ENCODE results near the gene DDX11.
"Not testable (repeated sequence)": the region's sequence is repeated elsewhere in the genome, so short reads cannot be mapped to it uniquely, and the experiment has no call there.

DNA sequence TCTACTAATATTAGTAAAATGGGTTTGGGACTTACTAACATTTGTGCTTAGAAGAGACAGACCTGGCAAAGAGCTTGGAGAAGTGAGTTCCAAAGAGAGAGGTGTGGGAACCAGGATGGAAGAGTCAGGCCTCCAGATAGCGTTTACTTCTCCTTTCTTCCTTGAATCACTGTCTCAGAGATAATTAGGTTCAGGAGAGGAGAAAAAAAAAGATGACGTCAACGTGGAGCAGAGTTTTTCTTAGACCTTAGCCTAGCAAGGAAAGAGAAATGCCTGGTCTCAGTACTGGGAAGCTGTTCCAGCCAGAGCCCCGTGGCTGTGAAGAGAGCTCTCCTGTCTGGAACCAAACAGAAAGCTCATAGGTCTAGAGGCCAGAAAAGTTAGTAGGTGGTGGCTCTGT, 3.4 kb downstream of the DDX11 start:
- TF ChIP-seq, protein P1, sequence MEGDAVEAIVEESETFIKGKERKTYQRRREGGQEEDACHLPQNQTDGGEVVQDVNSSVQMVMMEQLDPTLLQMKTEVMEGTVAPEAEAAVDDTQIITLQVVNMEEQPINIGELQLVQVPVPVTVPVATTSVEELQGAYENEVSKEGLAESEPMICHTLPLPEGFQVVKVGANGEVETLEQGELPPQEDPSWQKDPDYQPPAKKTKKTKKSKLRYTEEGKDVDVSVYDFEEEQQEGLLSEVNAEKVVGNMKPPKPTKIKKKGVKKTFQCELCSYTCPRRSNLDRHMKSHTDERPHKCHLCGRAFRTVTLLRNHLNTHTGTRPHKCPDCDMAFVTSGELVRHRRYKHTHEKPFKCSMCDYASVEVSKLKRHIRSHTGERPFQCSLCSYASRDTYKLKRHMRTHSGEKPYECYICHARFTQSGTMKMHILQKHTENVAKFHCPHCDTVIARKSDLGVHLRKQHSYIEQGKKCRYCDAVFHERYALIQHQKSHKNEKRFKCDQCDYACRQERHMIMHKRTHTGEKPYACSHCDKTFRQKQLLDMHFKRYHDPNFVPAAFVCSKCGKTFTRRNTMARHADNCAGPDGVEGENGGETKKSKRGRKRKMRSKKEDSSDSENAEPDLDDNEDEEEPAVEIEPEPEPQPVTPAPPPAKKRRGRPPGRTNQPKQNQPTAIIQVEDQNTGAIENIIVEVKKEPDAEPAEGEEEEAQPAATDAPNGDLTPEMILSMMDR (IDR thresholded peaks at IDR 0.05), result not testable (repeated sequence)
- not testable (repeated sequence) for TF ChIP-seq POLR2A, POLR2AphosphoS5, EP300 (IDR thresholded peaks at IDR 0.05)
